ENCODE data around the gene SORBS1.
"Not testable (repeated sequence)": the region's sequence is repeated elsewhere in the genome, so short reads cannot be mapped to it uniquely, and the experiment has no call there.

Gene SORBS1

DNA sequence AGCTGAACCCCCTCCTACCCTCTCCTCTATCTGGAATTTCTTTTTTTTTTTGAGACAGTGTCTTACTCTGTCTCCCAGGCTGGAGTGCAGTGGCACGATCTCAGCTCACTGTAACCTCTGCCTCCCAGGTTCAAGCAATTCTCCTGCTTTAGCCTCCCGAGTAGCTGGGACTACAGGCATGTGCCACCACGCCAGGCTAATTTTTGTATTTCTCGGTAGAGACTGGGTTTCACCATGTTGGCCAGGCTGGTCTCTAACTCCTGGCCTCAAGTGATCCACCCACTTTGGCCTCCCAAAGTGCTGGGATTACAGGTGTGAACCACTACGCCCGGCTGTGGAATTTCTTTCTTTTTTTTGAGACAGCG is 213.8 kb downstream of the SORBS1 start:
- H3K27me3 ChIP-seq (replicated peaks; ENCODE audit: control insufficient read depth, insufficient read depth, low read length, poor library complexity, severe bottlenecking); H3K36me3 ChIP-seq (ENCODE audit: control insufficient read depth, insufficient read depth, low read length); H3K4me1 ChIP-seq (ENCODE audit: control insufficient read depth, insufficient read depth, low read length, poor library complexity, severe bottlenecking); H3K9me3 ChIP-seq (ENCODE audit: control insufficient read depth, low read length); H3K27ac ChIP-seq (ENCODE audit: insufficient read depth, low read length, poor library complexity, severe bottlenecking); DNase-seq; H3K4me3 ChIP-seq (ENCODE audit: insufficient read depth, low read depth, low read length, poor library complexity, severe bottlenecking): not testable (repeated sequence)

DNA sequence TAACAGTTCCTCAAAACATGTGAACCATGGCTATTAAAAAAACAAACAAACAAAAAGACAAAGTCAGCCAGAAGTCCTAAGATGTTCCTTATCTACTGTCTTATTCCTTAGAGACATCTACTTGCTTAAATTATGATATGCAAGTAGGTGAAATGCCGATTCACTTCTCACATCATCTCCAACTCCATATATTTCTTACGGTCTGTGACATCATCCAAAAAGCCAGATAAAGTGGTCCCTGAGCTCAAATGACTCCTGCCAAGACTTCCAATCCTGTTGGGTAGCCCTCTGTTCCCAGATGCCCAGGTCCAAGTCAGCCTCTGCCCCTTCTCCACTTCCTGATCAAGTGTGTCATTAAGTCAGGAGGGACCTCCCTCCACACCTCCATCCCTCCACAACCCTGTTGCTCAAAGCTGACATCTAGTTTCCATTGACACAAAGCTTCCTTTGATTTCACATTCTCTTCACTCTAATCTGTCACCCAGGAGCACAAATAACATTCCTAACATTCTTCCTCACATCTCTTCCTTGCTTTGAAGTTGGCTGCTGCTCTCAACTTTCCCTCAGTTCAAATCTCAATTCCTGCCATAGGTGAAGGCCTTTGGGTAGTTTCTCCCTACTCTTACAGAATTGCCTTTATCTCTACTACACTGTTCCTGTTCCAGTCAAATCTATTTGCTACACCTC is 214.3 kb downstream of the SORBS1 start:
- no peak overlapping the region for H3K4me3 ChIP-seq (ENCODE audit: insufficient read depth, low read depth, low read length, poor library complexity, severe bottlenecking)
- H3K9me3 ChIP-seq (ENCODE audit: control insufficient read depth, low read length), result no peaks in the 10 kb centered on the region
- no peak for DNase-seq
- H3K27ac ChIP-seq (ENCODE audit: insufficient read depth, low read length, poor library complexity, severe bottlenecking), result no peak overlapping the region
- no peaks in the 10 kb centered on the region for H3K4me1 ChIP-seq (ENCODE audit: control insufficient read depth, insufficient read depth, low read length, poor library complexity, severe bottlenecking)
- no peaks in the 10 kb centered on the region for H3K27me3 ChIP-seq (replicated peaks; ENCODE audit: control insufficient read depth, insufficient read depth, low read length, poor library complexity, severe bottlenecking)
- no peaks in the 10 kb centered on the region for H3K36me3 ChIP-seq (ENCODE audit: control insufficient read depth, insufficient read depth, low read length)

DNA sequence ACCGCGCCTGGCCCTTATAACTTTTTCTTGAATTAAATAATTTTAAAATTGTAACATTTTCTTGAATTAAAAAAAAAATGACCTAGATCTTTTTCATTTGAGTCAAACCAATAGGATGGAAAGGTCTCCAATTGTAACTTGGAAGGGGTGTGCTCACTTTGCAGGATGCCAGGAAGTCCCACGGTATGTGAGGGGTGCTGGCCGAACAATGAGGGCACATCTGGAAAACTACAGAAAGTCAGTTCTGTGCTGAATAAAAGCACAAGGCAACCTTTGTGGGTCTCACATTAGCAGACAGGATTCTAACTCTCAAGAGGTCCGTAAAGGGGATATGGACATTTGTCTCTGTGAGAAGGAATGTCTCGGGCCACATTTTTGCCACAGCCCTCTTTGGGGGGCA is 217.6 kb downstream of the SORBS1 start:
- Histone ChIP-seq H3K4me1 (ENCODE audit: control insufficient read depth, insufficient read depth, low read length, poor library complexity, severe bottlenecking) (no peaks in the 10 kb centered on the region), H3K4me3 (ENCODE audit: insufficient read depth, low read depth, low read length, poor library complexity, severe bottlenecking) (no peak overlapping the region), H3K9me3 (ENCODE audit: control insufficient read depth, low read length) (no peaks in the 10 kb centered on the region), H3K36me3 (ENCODE audit: control insufficient read depth, insufficient read depth, low read length) (no peaks in the 10 kb centered on the region), H3K27ac (ENCODE audit: insufficient read depth, low read length, poor library complexity, severe bottlenecking) (no peak overlapping the region), H3K27me3 (replicated peaks; ENCODE audit: control insufficient read depth, insufficient read depth, low read length, poor library complexity, severe bottlenecking) (no peaks in the 10 kb centered on the region)
- DNase-seq, result no peak

GRCh38 chr10:95341716-95342130 is 219.4 kb downstream of the SORBS1 start:
- Histone ChIP-seq H3K4me3 (ENCODE audit: insufficient read depth, low read depth, low read length, poor library complexity, severe bottlenecking) (no peak overlapping the region), H3K36me3 (ENCODE audit: control insufficient read depth, insufficient read depth, low read length) (no peaks in the 10 kb centered on the region), H3K4me1 (ENCODE audit: control insufficient read depth, insufficient read depth, low read length, poor library complexity, severe bottlenecking) (no peaks in the 10 kb centered on the region), H3K27ac (ENCODE audit: insufficient read depth, low read length, poor library complexity, severe bottlenecking) (no peak overlapping the region), H3K9me3 (ENCODE audit: control insufficient read depth, low read length) (no peaks in the 10 kb centered on the region), H3K27me3 (replicated peaks; ENCODE audit: control insufficient read depth, insufficient read depth, low read length, poor library complexity, severe bottlenecking) (no peaks in the 10 kb centered on the region)
- DNase-seq, result no peak

GRCh38 chr10:95339863-95340262 is 221.3 kb downstream of the SORBS1 start:
- DNase-seq, result no peak
- no peak overlapping the region for H3K4me3 ChIP-seq (ENCODE audit: insufficient read depth, low read depth, low read length, poor library complexity, severe bottlenecking)
- H3K4me1 ChIP-seq (ENCODE audit: control insufficient read depth, insufficient read depth, low read length, poor library complexity, severe bottlenecking), result no peaks in the 10 kb centered on the region
- H3K36me3 ChIP-seq (ENCODE audit: control insufficient read depth, insufficient read depth, low read length), result no peaks in the 10 kb centered on the region
- H3K9me3 ChIP-seq (ENCODE audit: control insufficient read depth, low read length), result no peaks in the 10 kb centered on the region
- no peak overlapping the region for H3K27ac ChIP-seq (ENCODE audit: insufficient read depth, low read length, poor library complexity, severe bottlenecking)
- H3K27me3 ChIP-seq (replicated peaks; ENCODE audit: control insufficient read depth, insufficient read depth, low read length, poor library complexity, severe bottlenecking), result no peaks in the 10 kb centered on the region

GRCh38 chr10:95337423-95338160 is 223.6 kb downstream of the SORBS1 start:
- Histone ChIP-seq H3K9me3 (ENCODE audit: control insufficient read depth, low read length) (no peaks in the 10 kb centered on the region), H3K27me3 (replicated peaks; ENCODE audit: control insufficient read depth, insufficient read depth, low read length, poor library complexity, severe bottlenecking) (no peaks in the 10 kb centered on the region), H3K36me3 (ENCODE audit: control insufficient read depth, insufficient read depth, low read length) (no peaks in the 10 kb centered on the region), H3K4me3 (ENCODE audit: insufficient read depth, low read depth, low read length, poor library complexity, severe bottlenecking) (no peak overlapping the region), H3K27ac (ENCODE audit: insufficient read depth, low read length, poor library complexity, severe bottlenecking) (no peak overlapping the region), H3K4me1 (ENCODE audit: control insufficient read depth, insufficient read depth, low read length, poor library complexity, severe bottlenecking) (no peaks in the 10 kb centered on the region)
- DNase-seq, result no peak

- no peak overlapping the region for H3K27ac ChIP-seq (ENCODE audit: insufficient read depth, low read length, poor library complexity, severe bottlenecking)
- H3K27me3 ChIP-seq (replicated peaks; ENCODE audit: control insufficient read depth, insufficient read depth, low read length, poor library complexity, severe bottlenecking), result no peaks in the 10 kb centered on the region
- H3K36me3 ChIP-seq (ENCODE audit: control insufficient read depth, insufficient read depth, low read length), result no peaks in the 10 kb centered on the region
- no peaks in the 10 kb centered on the region for H3K4me1 ChIP-seq (ENCODE audit: control insufficient read depth, insufficient read depth, low read length, poor library complexity, severe bottlenecking)
- no peaks in the 10 kb centered on the region for H3K9me3 ChIP-seq (ENCODE audit: control insufficient read depth, low read length)
- no peak for DNase-seq
- no peak overlapping the region for H3K4me3 ChIP-seq (ENCODE audit: insufficient read depth, low read depth, low read length, poor library complexity, severe bottlenecking)
These were observed 224.5 kb downstream of the SORBS1 start for GRCh38 chr10:95336702-95337101.

DNA sequence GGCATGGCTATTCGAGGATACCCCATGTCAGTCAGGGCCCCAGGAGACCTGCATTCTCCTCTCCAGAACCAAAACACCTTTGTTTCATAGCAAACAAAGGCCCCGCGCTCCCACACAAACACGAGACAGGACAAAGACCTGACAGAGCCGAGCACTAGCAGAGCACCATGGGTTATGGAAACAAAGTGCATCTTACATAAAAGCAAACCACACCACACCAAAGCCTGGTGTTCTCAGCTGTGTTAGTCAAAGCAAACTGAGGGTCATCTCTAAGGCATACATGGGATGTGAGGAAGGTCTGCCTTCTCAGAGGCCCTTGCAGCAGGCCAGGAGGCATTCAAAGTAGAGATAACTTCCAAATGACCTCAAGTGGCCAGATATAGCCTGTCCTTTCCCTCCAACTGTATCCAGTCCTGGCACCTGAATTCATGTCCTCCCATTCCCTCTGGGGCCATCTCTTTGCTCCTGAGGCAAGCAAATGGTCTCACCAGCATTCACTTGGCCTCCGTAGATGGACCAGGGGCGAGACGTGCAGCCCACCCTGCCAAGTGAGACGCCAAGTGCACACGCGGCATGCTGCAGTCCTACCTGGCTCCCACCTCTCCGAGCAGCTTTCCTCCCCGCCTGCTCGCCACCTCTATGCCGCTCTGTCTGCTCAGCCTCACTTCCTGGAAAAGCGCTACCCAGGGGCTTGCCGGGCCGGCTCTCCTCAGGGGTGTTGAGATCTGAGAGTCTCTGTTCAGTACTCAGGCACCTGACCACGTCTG is 225.1 kb downstream of the SORBS1 start:
- Histone ChIP-seq H3K27me3 (replicated peaks; ENCODE audit: control insufficient read depth, insufficient read depth, low read length, poor library complexity, severe bottlenecking) (no peaks in the 10 kb centered on the region), H3K4me3 (ENCODE audit: insufficient read depth, low read depth, low read length, poor library complexity, severe bottlenecking) (no peak overlapping the region), H3K27ac (ENCODE audit: insufficient read depth, low read length, poor library complexity, severe bottlenecking) (no peak overlapping the region), H3K9me3 (ENCODE audit: control insufficient read depth, low read length) (no peaks in the 10 kb centered on the region), H3K36me3 (ENCODE audit: control insufficient read depth, insufficient read depth, low read length) (no peaks in the 10 kb centered on the region), H3K4me1 (ENCODE audit: control insufficient read depth, insufficient read depth, low read length, poor library complexity, severe bottlenecking) (no peaks in the 10 kb centered on the region)
- DNase-seq, result no peak

GRCh38 chr10:95334805-95335144 is 226.4 kb downstream of the SORBS1 start:
- DNase-seq, result no peak
- Histone ChIP-seq H3K4me1 (ENCODE audit: control insufficient read depth, insufficient read depth, low read length, poor library complexity, severe bottlenecking) (no peaks in the 10 kb centered on the region), H3K27me3 (replicated peaks; ENCODE audit: control insufficient read depth, insufficient read depth, low read length, poor library complexity, severe bottlenecking) (no peaks in the 10 kb centered on the region), H3K4me3 (ENCODE audit: insufficient read depth, low read depth, low read length, poor library complexity, severe bottlenecking) (no peak overlapping the region), H3K27ac (ENCODE audit: insufficient read depth, low read length, poor library complexity, severe bottlenecking) (no peak overlapping the region), H3K36me3 (ENCODE audit: control insufficient read depth, insufficient read depth, low read length) (no peaks in the 10 kb centered on the region), H3K9me3 (ENCODE audit: control insufficient read depth, low read length) (no peaks in the 10 kb centered on the region)
